Mesodermal cell (in vitro differentiated cells): ENCODE results near the gene PALLD.

Experiments used
- H3K27ac ChIP-seq: 2 replicates; pipeline ENCODE4 v1.7.0; 2013; ENCODE audit warnings: mild to moderate bottlenecking, low read depth, low read length, moderate library complexity; ENCODE audit not compliant: severe bottlenecking
- H3K36me3 ChIP-seq: 2 replicates; pipeline ENCODE4 v1.7.1; 2013; ENCODE audit warnings: mild to moderate bottlenecking, low read length, moderate library complexity; ENCODE audit not compliant: control insufficient read depth, insufficient read depth
- H3K4me1 ChIP-seq: one replicate; pipeline ENCODE4 v1.7.1; 2013; ENCODE audit warnings: mild to moderate bottlenecking, low read length; ENCODE audit not compliant: insufficient read depth, control insufficient read depth, poor library complexity, severe bottlenecking
- H3K4me3 ChIP-seq: 2 replicates; pipeline ENCODE4 v1.7.0; 2013; ENCODE audit warnings: low read length, control low read depth, mild to moderate bottlenecking; ENCODE audit not compliant: insufficient read depth, poor library complexity, severe bottlenecking; ENCODE audit errors: extremely low read depth
- H3K9me3 ChIP-seq: 2 replicates; pipeline ENCODE4 v1.7.1; 2013; ENCODE audit warnings: mild to moderate bottlenecking, low read length, moderate library complexity; ENCODE audit not compliant: control insufficient read depth
- WGBS, 2 experiments: methylation state at CpG; one replicate each; pipeline ENCODE4 v1.1.5; 2013; ENCODE audit warnings: missing lambda C conversion rate in 2 of 2; ENCODE audit not compliant: insufficient coverage in 2 of 2; 5-methylcytosine and 5-hydroxymethylcytosine counted together

PALLD gene

DNA sequence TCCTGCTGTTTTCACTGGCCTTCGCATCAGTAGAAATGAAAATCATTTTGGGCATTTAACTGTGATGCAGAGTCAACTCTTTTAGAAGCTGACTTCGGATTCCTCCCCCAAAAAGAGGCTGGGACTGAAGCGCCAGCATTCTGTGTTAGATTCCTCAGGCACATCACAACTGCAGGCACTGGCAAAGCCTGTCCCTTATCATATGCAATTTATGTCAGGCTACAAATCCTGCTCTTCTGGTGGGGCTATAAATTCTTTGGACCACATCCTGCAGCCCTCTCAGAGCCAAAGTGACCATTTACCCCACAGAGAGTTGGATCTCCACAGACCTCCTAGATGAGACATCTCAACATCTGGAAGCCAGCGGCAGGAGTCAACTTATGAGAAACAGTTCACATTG lies 374.8 kb downstream of the PALLD start:
- Histone ChIP-seq H3K27ac (no peak overlapping the region), H3K9me3 (no peaks in the 10 kb centered on the region), H3K4me3 (no peak overlapping the region), H3K4me1 (peaks cover 16% of the 10 kb centered on the region), H3K36me3 (peaks cover 53% of the 10 kb centered on the region)
- 85 to 96% methylated on average over 3 of the region's 4 CpGs for WGBS, 2 experiments

DNA sequence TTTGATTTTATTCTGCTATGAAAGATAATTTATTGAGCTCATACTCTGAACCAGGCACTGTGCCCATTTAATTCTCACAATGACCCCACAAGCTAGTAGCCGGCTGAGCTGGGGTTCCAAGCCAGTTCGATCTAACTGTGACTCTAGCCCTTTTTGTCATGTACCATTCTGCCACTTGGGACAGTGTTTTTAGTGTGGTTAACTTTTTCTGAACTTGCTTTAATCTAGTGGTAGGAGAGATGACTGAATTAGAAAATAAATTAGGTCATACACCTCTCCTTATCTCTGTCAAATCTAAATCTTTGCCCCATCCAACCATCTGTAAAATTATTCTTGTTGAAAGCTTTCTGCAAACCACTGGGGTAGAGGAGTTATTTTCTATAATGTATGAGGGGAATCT lies 377.2 kb downstream of the PALLD start:
- Histone ChIP-seq H3K4me1 (no peaks in the 10 kb centered on the region), H3K36me3 (peaks cover 52% of the 10 kb centered on the region), H3K27ac (no peak overlapping the region), H3K9me3 (no peaks in the 10 kb centered on the region), H3K4me3 (no peak overlapping the region)
- WGBS, 2 experiments = 80% methylated on average over 1 of the region's 2 CpGs; no CpG with 5 or more reads in 1 of the 2 experiments

DNA sequence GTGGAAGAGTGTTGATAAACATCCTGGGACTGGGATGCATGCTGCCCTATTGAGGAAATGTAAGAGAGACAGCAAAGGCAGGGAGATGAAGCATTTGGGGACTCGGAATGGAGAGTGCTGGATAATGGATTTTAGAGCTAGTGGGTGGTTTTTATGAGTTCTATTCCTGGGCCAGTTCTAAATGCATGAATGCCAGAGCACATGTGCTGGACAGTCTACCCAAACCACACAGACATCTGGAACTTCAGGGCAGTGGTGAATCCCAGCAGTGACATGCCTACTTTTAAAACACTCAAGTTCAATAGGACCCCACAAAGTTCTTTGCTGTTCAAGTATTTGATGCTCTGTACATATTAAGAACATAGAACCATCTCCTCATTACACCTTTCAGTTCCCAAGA lies 379.3 kb downstream of the PALLD start:
- WGBS, 2 experiments = 89 to 100% methylated on average over 1 of the region's 1 CpG
- peaks cover 65% of the 10 kb centered on the region for H3K36me3 ChIP-seq
- H3K4me3 ChIP-seq = no peak overlapping the region
- no peaks in the 10 kb centered on the region for H3K9me3 ChIP-seq
- H3K4me1 ChIP-seq = no peaks in the 10 kb centered on the region
- H3K27ac ChIP-seq = no peak overlapping the region

DNA sequence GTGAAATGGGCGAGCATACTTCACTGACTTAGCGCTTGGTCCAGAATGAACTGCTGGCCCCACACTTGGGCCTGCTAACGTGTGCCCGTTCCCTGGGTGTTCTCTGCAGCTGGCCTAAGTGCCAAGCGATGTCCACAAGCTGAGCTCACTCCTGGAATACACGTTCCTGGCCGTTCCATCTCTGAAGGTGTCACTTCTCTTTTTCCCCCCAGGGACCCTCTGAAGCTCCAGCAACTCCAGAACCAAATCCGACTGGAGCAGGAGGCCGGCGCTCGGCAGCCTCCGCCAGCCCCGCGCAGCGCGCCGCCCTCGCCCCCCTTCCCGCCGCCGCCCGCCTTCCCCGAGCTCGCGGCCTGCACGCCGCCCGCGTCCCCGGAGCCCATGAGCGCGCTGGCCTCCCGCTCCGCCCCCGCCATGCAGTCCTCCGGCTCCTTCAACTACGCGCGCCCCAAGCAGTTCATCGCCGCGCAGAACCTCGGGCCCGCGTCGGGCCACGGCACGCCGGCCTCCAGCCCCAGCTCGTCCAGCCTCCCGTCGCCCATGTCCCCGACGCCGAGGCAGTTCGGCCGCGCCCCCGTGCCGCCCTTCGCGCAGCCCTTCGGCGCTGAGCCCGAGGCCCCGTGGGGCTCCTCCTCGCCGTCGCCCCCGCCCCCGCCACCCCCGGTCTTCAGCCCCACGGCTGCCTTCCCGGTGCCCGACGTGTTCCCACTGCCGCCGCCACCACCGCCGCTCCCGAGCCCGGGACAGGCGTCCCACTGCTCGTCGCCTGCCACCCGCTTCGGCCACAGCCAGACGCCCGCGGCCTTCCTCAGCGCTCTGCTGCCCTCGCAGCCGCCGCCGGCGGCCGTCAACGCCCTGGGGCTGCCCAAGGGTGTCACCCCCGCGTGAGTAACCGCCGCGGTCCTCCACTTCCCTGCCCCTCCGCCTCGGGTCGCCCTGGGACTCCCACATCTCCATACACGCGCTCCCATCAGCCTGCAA lies 380.9 kb downstream of the PALLD start:
- Histone ChIP-seq H3K27ac (no peak overlapping the region), H3K9me3 (peaks cover 7% of the 10 kb centered on the region), H3K4me1 (no peaks in the 10 kb centered on the region), H3K36me3 (peaks cover 67% of the 10 kb centered on the region), H3K4me3 (no peak overlapping the region)
- WGBS, 2 experiments = 78 to 79% methylated on average over 81 to 108 of the region's 108 CpGs

DNA sequence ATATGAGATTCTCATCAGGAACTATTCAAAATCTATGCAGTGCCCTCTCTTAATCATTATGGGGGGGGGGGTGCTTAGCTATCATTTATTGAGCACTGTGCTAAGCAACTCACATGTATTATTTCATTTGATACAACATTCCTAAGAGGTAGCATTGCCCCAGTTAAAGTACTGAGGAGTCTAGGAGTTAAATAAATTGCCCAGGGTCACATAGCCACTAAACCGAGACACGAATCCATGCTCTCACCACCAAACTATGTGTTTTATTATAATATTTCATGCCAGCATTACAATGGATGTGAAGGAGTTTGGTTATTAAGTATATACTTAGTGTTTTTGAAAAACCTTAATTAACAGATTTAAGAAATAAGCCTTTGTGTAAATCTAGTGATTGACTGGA lies 381.8 kb downstream of the PALLD start:
- Histone ChIP-seq H3K36me3 (peaks cover 61% of the 10 kb centered on the region), H3K27ac (no peak overlapping the region), H3K4me1 (no peaks in the 10 kb centered on the region), H3K9me3 (peaks cover 7% of the 10 kb centered on the region), H3K4me3 (no peak overlapping the region)
- no CpG with 5 or more reads among the region's 2 CpGs for WGBS, 2 experiments

DNA sequence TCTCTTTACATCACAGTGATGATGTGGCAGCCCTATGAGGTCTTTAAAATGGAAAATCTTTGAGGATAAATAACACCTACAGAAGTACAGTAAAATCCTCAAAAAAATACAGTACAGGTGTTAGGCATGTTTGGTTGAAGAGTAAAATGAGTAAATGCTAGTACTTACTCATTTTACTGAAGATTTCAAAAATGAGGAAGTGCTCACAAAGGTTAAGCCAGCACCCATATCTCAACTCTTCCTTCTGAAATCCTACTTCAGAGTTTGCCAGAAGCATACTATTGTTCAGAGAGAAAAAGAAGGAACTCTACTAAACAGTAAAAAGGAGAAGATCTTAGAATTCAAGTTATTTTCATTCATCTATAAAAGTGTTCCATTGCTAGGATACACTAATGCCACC lies 382.3 kb downstream of the PALLD start:
- Histone ChIP-seq H3K4me3 (no peak overlapping the region), H3K36me3 (peaks cover 59% of the 10 kb centered on the region), H3K9me3 (peaks cover 7% of the 10 kb centered on the region), H3K4me1 (peaks cover 4% of the 10 kb centered on the region), H3K27ac (peak overlapping the region; percentile 24)

DNA sequence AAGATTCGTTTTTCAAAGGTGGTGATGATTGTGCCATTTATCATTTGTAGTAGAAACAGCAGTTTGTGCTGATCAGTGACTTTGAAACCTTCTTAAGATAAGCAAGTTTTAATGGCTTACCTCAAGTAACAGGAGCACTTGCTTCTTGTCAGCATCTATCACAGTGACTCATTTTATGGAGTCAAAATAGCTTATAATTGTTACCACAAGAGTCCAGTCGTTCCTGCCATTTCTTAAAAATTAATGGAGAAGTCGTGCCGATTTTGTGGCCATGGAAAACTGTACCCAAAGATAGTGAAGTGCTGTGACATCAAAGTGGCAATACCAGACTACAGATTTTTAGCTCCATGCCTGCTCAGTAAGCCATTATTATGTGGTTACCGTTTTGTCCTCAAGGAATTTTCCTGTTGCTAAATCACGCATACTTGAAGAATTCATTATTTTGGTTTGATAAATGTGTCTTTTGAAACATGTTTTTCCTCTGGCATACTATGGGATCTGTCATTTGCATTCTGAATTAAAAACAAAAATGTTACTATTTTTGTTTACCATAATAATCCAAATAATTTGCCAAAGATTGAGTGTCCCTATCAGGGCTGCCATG lies 383.3 kb downstream of the PALLD start:
- H3K27ac ChIP-seq = no peak overlapping the region
- H3K36me3 ChIP-seq = peaks cover 60% of the 10 kb centered on the region
- peaks cover 11% of the 10 kb centered on the region for H3K4me1 ChIP-seq
- H3K9me3 ChIP-seq = peaks cover 7% of the 10 kb centered on the region
- no peak overlapping the region for H3K4me3 ChIP-seq
- WGBS, 2 experiments = 92% methylated on average over 2 to 4 of the region's 6 CpGs

DNA sequence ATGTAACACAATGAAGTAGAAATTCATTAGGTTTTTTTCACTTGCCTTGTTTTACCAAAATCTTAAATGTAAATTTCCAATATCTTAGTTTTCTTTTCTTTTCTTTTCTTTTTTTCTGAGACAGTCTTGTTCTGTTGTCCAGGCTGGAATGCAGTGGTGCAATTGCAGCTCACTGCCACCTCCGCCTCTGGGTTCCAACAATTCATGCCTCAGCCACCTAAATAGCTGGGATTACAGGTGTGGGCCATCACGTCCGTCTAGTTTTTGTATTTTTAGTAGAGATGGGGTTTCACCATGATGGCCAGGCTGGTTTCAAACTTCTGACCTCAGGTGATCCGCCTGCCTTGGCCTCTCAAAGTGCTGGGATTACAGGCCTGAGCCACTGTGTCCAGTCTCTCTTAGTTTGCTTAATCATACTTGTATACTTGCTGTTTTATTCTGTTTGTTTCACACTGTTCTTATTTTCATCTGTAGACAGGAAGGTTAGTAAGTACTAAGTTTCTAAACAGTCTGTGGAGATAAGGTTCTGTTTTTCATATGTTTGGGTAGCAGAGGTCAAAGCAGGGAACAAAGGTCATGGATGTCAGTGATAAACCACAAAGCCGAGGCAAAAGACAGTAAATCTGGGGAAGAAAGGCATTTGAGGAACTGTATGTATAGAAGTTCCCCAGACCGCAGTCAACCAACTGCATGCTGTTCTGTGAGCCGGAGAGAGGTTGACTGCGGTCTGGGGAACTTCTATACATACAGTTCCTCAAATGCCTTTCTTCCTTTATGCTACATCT lies 384.2 kb downstream of the PALLD start:
- peaks cover 57% of the 10 kb centered on the region for H3K36me3 ChIP-seq
- H3K9me3 ChIP-seq = peaks cover 7% of the 10 kb centered on the region
- no peak overlapping the region for H3K4me3 ChIP-seq
- H3K4me1 ChIP-seq = peaks cover 11% of the 10 kb centered on the region
- peak overlapping the region; percentile 42 for H3K27ac ChIP-seq
- 90% methylated on average over 5 to 6 of the region's 8 CpGs for WGBS, 2 experiments

DNA sequence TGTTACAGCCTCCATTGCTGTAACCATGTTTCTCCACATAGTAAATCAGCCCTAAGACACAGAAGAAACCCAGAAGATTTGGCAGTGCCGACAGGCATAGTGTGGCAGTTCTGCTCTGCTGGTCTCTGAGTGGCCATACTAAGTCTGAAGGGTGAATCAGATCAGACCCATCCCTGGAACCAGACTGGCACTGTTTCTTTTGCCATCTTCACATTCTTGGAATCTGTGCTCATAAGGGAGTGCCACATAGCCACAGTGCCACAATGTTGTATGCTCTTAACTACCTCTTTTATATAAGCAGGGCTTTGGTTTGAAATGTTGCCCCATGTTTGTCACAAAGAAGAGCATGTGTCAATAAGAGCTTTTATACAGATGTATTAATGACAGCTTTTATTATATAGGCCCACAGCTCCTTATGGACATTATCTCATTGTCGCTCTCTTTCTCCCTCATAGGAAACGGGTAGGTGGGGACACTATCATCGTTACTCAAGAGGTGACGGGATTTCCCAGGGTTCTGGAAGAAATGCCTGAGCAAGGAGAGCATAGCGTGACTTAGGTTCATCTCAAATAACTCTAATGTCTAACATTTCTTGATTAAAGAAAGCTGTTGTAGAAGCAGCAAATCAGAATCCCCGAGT lies 385.0 kb downstream of the PALLD start:
- H3K4me1 ChIP-seq = peaks cover 11% of the 10 kb centered on the region
- no peak overlapping the region for H3K4me3 ChIP-seq
- peaks cover 7% of the 10 kb centered on the region for H3K9me3 ChIP-seq
- peaks cover 60% of the 10 kb centered on the region for H3K36me3 ChIP-seq
- 100% methylated on average over 5 of the region's 7 CpGs for WGBS, 2 experiments
- no peak overlapping the region for H3K27ac ChIP-seq

DNA sequence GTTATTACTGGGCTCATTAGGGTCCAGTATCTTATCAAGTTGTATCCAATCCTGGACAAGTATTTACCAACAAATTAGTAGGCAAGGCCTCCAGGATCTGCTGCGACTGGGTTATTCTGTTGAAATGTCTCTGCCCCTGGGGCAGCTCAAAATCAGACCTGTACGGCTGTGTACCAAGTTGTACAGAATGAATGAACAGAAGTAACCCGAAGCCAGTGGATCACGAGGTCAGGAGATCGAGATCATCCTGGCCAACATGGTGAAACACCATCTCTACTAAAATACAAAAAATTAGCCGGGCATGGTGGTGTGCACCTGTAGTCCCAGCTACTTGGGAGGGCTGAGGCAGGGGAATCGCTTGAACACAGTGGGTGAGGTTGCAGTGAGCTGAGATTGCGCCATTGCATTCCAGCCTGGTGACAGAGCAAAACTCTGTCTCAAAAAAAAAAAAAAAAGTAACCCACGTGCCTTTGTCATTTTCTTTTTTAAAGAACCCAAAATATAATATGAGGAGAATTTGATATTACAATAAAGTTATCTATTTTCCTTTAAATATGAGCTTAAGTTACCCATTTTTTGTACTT lies 385.9 kb downstream of the PALLD start:
- H3K27ac ChIP-seq = no peak overlapping the region
- no peak overlapping the region for H3K4me3 ChIP-seq
- peaks cover 60% of the 10 kb centered on the region for H3K36me3 ChIP-seq
- WGBS, 2 experiments = 94 to 98% methylated on average over 3 to 5 of the region's 9 CpGs
- H3K9me3 ChIP-seq = peaks cover 7% of the 10 kb centered on the region
- peaks cover 19% of the 10 kb centered on the region for H3K4me1 ChIP-seq
